Breast epithelium (tissue), 3 donors: ENCODE measurements around the gene BRME1.

Experiments used
- POLR2A ChIP-seq: fragments of 450-650 bp; IDR thresholded peaks from one replicate; pipeline ENCODE4 v1.6.1; 2016; ENCODE audit warnings: antibody characterized with exemption, mild to moderate bottlenecking, moderate library complexity
- TF ChIP-seq, protein P1 (sequence below), 3 donors: fragments of 450-650 bp; IDR thresholded peaks; one replicate each; pipeline ENCODE4 v1.5.1; 2016 to 2017; ENCODE audit warnings: antibody characterized with exemption in 3 of 3, mild to moderate bottlenecking in 3 of 3, moderate library complexity in 3 of 3

DNA sequence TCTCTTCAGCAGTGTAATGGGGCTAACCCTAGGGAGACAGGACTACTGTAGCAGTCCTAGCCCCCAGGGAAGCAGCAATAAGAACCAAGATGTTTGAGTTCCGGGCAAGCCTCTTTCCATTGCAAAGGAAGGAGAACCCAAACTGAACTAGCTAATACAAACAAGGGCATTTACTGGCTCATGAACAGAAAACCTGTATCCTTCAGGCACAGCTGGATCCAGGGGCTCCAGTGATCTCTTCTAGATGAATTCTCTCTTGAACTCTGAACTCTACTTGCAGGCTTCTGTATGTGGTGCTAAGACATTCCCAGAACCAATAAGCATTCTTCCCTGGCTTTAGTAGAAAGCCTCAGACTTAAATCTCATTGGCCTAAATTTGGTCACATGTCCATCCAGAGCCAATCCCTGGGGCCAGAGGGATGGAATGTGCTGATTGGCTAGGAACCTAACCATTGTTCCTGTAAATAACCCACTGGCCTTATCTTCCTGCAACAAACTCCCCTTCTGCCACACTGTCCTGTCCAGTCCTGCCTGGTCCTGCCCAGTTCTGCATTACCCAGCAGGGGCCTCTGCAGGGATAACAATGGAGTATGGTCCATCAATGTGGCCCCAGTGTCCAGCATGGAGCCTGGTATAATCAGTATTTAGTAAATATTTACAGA is 36.2 kb upstream of the BRME1 start:
- TF ChIP-seq, protein P1, sequence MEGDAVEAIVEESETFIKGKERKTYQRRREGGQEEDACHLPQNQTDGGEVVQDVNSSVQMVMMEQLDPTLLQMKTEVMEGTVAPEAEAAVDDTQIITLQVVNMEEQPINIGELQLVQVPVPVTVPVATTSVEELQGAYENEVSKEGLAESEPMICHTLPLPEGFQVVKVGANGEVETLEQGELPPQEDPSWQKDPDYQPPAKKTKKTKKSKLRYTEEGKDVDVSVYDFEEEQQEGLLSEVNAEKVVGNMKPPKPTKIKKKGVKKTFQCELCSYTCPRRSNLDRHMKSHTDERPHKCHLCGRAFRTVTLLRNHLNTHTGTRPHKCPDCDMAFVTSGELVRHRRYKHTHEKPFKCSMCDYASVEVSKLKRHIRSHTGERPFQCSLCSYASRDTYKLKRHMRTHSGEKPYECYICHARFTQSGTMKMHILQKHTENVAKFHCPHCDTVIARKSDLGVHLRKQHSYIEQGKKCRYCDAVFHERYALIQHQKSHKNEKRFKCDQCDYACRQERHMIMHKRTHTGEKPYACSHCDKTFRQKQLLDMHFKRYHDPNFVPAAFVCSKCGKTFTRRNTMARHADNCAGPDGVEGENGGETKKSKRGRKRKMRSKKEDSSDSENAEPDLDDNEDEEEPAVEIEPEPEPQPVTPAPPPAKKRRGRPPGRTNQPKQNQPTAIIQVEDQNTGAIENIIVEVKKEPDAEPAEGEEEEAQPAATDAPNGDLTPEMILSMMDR (IDR thresholded peaks at IDR 0.05) = no peak
- TF ChIP-seq POLR2A = no peak
